Activated T-helper 17 cell treated with anti-CD3 and anti-CD28 coated beads, Interleukin-2, amount 50 U/mL, for 72 hours (primary cell): ENCODE data around the gene NIPBL. TPM values are rescaled to one million over a fixed set of nuclear protein-coding genes. Genes with fewer than 3 reads are reported as not detected.

Experiments used
- ATAC-seq: fragments of 150-1000 bp; cut with Tn5 transposase; replicated peaks from 2 replicates; pipeline ENCODE4 v1.10.0; 2021; ENCODE audit warnings: mild to moderate bottlenecking, moderate library complexity
- H3K27ac Mint-ChIP-seq: one replicate; pipeline ENCODE4 v1.8.0; 2022; ENCODE audit warnings: mixed read lengths
- H3K27me3 Mint-ChIP-seq: one replicate; pipeline ENCODE4 v1.8.0; 2022; ENCODE audit warnings: mixed read lengths
- H3K36me3 Mint-ChIP-seq: one replicate; pipeline ENCODE4 v1.8.0; 2022; ENCODE audit warnings: low read depth, mild to moderate bottlenecking, mixed read lengths
- H3K4me1 Mint-ChIP-seq: one replicate; pipeline ENCODE4 v1.8.0; 2022; ENCODE audit warnings: mixed read lengths
- H3K4me3 Mint-ChIP-seq: one replicate; pipeline ENCODE4 v1.8.0; 2022; ENCODE audit warnings: mild to moderate bottlenecking, mixed read lengths
- H3K9me3 Mint-ChIP-seq: one replicate; pipeline ENCODE4 v1.8.0; 2022; ENCODE audit warnings: mixed read lengths
- total RNA-seq, 2 donors: library from RNA; stranded (reverse); gene quantifications; one replicate each; pipeline ENCODE4 v1.2.3, GENCODE V29; 2022

The NIPBL gene
- total RNA-seq, 2 donors from 2014 or later: 48.3 to 50.9 TPM

GRCh38 chr5:36870399-36871040, 6.0 kb upstream of the NIPBL start:
- Mint-ChIP-seq H3K36me3 (peaks cover 18% of the 10 kb centered on the region), H3K4me1 (peaks cover 11% of the 10 kb centered on the region), H3K9me3 (no peaks in the 10 kb centered on the region), H3K4me3 (peak overlapping the region; percentile 19), H3K27me3 (no peaks in the 10 kb centered on the region), H3K27ac (peak overlapping the region; percentile 28)
- ATAC-seq: peak; percentile 82

DNA sequence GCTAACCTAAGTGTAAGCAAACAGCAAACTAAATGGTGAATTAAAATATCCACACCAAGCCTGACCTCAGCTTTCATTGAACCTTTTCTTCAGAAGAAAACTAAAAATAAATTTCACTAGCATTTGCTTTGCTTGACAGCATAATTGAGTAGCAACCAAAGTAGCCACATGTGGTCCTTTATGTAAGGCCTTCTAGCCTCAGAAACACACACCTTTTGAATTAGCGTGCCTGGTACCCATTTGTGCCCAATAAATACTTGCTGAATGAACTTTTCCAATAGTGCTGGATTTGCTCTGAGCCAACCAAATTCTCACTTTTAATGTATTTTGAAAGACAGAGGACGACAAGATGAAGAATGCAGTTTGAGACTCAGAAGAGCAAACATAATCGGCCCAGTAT, 2.1 kb upstream of the NIPBL start:
- Mint-ChIP-seq H3K27ac (peak overlapping the region; percentile 96), H3K36me3 (peaks cover 36% of the 10 kb centered on the region), H3K27me3 (no peaks in the 10 kb centered on the region), H3K4me1 (peaks cover 17% of the 10 kb centered on the region), H3K4me3 (peak overlapping the region; percentile 97), H3K9me3 (no peaks in the 10 kb centered on the region)
- ATAC-seq: no peak

GRCh38 chr5:36875051-36875789, 1.3 kb upstream of the NIPBL start:
- Mint-ChIP-seq H3K36me3 (peaks cover 36% of the 10 kb centered on the region), H3K4me1 (peaks cover 15% of the 10 kb centered on the region), H3K9me3 (no peaks in the 10 kb centered on the region), H3K4me3 (peak overlapping the region; percentile 97), H3K27me3 (no peaks in the 10 kb centered on the region), H3K27ac (peak overlapping the region; percentile 96)
- ATAC-seq: peak; percentile 37

GRCh38 chr5:36875790-36876298, 725 bp upstream of the NIPBL start:
- peak overlapping the region; percentile 97 for H3K4me3 Mint-ChIP-seq
- no peaks in the 10 kb centered on the region for H3K9me3 Mint-ChIP-seq
- H3K27me3 Mint-ChIP-seq: no peaks in the 10 kb centered on the region
- peaks cover 36% of the 10 kb centered on the region for H3K36me3 Mint-ChIP-seq
- H3K27ac Mint-ChIP-seq: peak overlapping the region; percentile 96
- ATAC-seq: peak; percentile 63
- H3K4me1 Mint-ChIP-seq: peaks cover 15% of the 10 kb centered on the region

DNA sequence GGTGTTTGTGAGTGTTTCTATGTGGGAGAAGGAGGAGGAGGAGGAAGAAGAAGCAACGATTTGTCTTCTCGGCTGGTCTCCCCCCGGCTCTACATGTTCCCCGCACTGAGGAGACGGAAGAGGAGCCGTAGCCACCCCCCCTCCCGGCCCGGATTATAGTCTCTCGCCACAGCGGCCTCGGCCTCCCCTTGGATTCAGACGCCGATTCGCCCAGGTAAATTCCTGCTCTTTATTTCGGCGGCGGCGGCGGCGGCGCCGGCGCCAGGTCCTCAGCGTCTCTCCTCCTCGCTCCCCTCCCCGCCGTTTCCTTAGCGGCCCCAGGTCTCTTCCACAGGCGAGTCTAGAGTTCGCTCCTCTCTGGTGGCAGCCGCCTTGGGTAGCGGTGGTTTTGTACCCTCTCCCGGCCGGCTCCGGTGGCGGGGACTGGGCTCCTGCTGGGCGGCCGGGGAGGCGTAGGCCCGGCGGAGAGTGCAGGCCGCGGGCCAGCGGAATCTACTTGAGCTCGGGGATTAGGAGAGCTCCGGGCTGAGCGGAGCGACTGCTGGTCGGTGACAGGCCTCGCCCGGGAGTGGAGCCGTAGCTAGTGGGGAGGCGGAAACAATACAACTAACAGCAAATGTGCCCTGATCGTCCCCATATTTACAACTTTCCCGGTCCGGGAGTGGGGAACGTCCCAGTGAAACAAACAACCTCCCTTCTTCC, 547 bp downstream of the NIPBL start:
- no peaks in the 10 kb centered on the region for H3K27me3 Mint-ChIP-seq
- peak overlapping the region; percentile 97 for H3K4me3 Mint-ChIP-seq
- peaks cover 21% of the 10 kb centered on the region for H3K4me1 Mint-ChIP-seq

DNA sequence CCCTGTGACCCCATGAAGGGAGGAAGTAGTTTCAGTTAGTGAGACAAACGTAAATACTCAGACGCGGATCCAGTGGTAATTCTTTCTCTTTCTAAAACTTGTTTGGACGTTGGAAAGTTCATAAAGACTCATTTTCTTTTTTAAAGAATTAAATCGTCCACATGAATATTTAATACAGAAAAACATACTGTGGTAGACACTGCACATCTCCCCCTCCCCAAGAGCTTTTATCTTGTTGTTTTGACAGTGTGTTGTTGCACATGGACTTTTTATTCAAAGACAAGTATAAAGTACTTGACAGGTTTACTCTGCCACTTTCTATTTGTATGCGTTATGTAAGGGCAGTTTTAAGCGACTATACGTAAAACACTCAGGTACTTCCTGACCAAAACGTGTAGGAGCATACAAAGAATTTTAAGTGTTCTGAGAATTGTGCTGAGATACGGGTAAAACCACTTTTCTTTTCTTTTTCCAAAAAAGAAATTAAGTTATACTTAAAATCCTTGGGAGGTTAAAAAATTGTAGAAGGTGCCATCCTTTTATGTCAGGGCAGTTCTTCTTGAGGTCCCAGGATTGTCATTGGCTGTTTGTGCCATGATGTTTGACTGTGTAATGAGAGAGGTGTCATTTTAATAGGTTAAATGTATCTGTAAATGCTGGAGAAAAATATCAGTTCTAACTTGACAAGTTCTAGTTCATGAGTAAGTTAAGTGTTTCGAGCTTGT, 1.3 kb downstream of the NIPBL start:
- Mint-ChIP-seq H3K27me3 (no peaks in the 10 kb centered on the region), H3K9me3 (no peaks in the 10 kb centered on the region), H3K4me3 (peak overlapping the region; percentile 97), H3K27ac (peak overlapping the region; percentile 96), H3K36me3 (peaks cover 27% of the 10 kb centered on the region), H3K4me1 (peaks cover 24% of the 10 kb centered on the region)
- ATAC-seq: peak; percentile 46

More for the DNA sequence above, 547 bp downstream of the NIPBL start:
- ATAC-seq: peak; percentile 27
- Mint-ChIP-seq H3K27ac (peak overlapping the region; percentile 96), H3K9me3 (no peaks in the 10 kb centered on the region), H3K36me3 (peaks cover 34% of the 10 kb centered on the region)

GRCh38 chr5:36878392-36879082, 2.0 kb downstream of the NIPBL start:
- peak overlapping the region; percentile 96 for H3K27ac Mint-ChIP-seq
- no peak for ATAC-seq
- peaks cover 24% of the 10 kb centered on the region for H3K4me1 Mint-ChIP-seq
- peaks cover 26% of the 10 kb centered on the region for H3K36me3 Mint-ChIP-seq
- H3K27me3 Mint-ChIP-seq: no peaks in the 10 kb centered on the region
- H3K4me3 Mint-ChIP-seq: peak overlapping the region; percentile 97
- no peaks in the 10 kb centered on the region for H3K9me3 Mint-ChIP-seq

DNA sequence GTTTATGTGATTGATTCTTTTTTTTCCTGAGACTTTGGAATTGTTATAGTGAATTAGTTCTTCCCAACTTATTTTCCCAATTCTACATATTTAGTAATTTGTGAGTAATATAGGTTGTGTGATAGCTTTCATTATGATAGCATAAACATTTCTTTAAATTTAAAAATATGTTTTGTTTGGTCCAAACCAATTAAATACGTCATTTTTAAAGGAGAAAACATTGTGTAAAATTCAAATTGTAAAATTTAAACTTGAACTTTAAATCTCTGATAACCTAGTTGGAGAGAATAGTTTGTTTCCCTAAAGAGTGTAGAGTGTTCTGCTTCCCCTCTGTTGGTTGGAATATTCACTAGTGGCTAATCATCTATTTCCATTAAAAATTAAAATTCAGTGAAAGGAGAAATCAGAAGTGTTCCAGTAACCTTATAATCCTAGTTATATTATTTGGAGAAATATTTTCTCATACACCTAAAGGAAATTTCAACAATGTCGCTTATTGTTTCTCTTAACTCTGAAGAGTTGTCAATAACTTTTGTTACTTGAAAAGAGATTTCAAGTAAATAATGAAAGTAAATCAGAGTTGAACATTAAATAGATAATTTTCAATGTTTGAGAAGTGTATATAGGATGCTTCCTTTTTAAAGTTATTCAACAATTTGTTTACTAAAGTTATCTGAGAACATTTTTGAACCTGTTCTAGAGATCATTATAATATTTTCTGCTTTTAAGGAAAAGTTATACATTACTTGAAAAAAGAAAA, 2.9 kb downstream of the NIPBL start:
- Mint-ChIP-seq H3K4me3 (peak overlapping the region; percentile 97), H3K9me3 (no peaks in the 10 kb centered on the region), H3K36me3 (peaks cover 26% of the 10 kb centered on the region), H3K4me1 (peaks cover 31% of the 10 kb centered on the region), H3K27me3 (no peaks in the 10 kb centered on the region), H3K27ac (peak overlapping the region; percentile 96)
- no peak for ATAC-seq

DNA sequence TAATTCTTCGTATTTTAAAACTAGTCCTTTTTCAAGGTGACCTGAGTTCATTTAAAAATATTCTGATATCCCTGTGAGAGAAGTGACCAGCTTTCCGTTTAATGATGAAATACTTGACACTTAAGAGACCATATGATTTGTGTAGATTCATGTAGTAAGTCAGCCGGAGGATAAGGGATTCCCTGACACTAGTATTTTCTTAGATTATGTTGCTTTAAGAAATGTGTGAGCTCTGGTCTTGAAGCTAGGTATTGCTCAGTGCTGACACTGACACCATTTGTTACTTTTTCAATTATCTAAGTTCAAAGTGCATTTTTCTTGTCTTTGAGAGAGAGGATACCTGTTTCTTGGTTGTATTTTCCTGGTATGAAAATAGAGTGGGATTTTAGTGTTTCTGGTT, 4.2 kb downstream of the NIPBL start:
- ATAC-seq: no peak
- Mint-ChIP-seq H3K9me3 (no peaks in the 10 kb centered on the region), H3K27ac (no peak overlapping the region), H3K4me1 (peaks cover 37% of the 10 kb centered on the region), H3K4me3 (peak overlapping the region; percentile 56), H3K27me3 (no peaks in the 10 kb centered on the region), H3K36me3 (peaks cover 21% of the 10 kb centered on the region)

DNA sequence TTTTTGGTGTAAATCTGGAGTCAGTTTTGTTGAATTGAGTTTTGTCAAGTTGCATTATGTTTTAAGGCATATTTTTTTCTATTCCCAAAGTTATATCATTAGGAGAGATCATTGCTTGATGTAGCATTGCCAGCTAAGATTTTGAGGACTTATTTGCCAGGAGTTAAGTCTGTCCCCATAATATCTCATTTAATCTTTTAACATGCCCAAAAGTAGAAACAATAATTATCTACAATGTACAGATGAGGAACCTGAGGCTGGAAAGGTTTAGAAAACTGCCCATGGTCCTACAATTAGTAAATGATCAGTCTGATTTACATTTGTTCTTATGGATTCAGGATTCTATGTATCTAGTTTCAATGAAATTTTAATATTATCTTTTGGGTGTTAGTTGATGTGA, 4.7 kb downstream of the NIPBL start:
- Mint-ChIP-seq H3K36me3 (peaks cover 21% of the 10 kb centered on the region), H3K4me1 (peaks cover 41% of the 10 kb centered on the region), H3K27ac (no peak overlapping the region), H3K27me3 (no peaks in the 10 kb centered on the region), H3K9me3 (no peaks in the 10 kb centered on the region), H3K4me3 (peak overlapping the region; percentile 56)
- no peak for ATAC-seq

GRCh38 chr5:36881807-36882206, 5.2 kb downstream of the NIPBL start:
- Mint-ChIP-seq H3K36me3 (peaks cover 21% of the 10 kb centered on the region), H3K27me3 (no peaks in the 10 kb centered on the region), H3K4me3 (peak overlapping the region; percentile 56), H3K27ac (peak overlapping the region; percentile 62), H3K4me1 (peaks cover 44% of the 10 kb centered on the region), H3K9me3 (no peaks in the 10 kb centered on the region)
- ATAC-seq: peak; percentile 31

DNA sequence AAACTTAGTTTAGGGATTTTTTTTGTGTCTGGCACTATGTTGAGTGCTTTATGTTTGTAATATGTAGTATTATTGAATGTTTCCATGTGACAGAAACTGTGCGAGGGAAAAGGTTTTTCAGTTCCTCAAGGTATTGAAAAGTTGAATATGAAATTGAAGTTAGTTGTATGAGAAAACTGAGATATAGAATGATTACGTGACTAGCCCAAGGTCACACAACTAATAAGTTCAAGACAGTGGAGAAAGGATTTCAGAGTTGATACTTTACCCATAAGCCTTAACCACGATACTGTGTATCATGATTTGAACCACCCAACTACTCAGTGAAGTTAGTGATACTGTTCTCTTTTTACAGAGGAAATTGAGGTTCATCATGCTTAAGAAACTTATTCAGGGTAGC, 5.7 kb downstream of the NIPBL start:
- H3K4me3 Mint-ChIP-seq: peak overlapping the region; percentile 56
- H3K27ac Mint-ChIP-seq: peak overlapping the region; percentile 62
- H3K27me3 Mint-ChIP-seq: no peaks in the 10 kb centered on the region
- peaks cover 45% of the 10 kb centered on the region for H3K4me1 Mint-ChIP-seq
- H3K36me3 Mint-ChIP-seq: peaks cover 21% of the 10 kb centered on the region
- peak; percentile 69 for ATAC-seq
- H3K9me3 Mint-ChIP-seq: no peaks in the 10 kb centered on the region

GRCh38 chr5:36883894-36884462, 7.4 kb downstream of the NIPBL start:
- H3K27ac Mint-ChIP-seq: no peak overlapping the region
- peaks cover 55% of the 10 kb centered on the region for H3K4me1 Mint-ChIP-seq
- H3K36me3 Mint-ChIP-seq: peaks cover 17% of the 10 kb centered on the region
- H3K4me3 Mint-ChIP-seq: no peak overlapping the region
- no peaks in the 10 kb centered on the region for H3K9me3 Mint-ChIP-seq
- ATAC-seq: no peak
- no peaks in the 10 kb centered on the region for H3K27me3 Mint-ChIP-seq
